HepG2 (cell line): ENCODE data around the gene UNC13D. TPM values are rescaled to one million over a fixed set of nuclear protein-coding genes. Genes with fewer than 3 reads are reported as not detected.

Experiments
- ATAC-seq: fragments of 200-7000 bp; cut with Tn5 transposase; 3 replicates; pipeline ENCODE4 v1.9.1; 2020; ENCODE audit warnings: mild to moderate bottlenecking, moderate library complexity
- BruUV-seq: library from RNA; stranded (reverse); fragments of 400-500 nt; replicated peaks from 2 replicates; lab custom pipeline; 2021; lab: Mats Ljungman, UMichigan
- CTCF ChIA-PET: fragments of 300-600 bp; formaldehyde crosslinking; extraction: SDS; loops from one replicate; lab custom pipeline; 2021; ENCODE audit warnings: low total read pairs, inconsistent platforms, low intra/inter-chr PET ratio; lab: Yijun Ruan, JAX
- POLR2A ChIA-PET: fragments of 350-600 bp; sonication (Branson Sonifier 250); formaldehyde crosslinking; loops from one replicate; lab custom pipeline; 2020; ENCODE audit warnings: antibody characterized with exemption, inconsistent platforms; lab: Yijun Ruan, JAX
- DNase-seq: peaks from one replicate; pipeline ENCODE4 v3.0.0-alpha.2; 2015; ENCODE audit warnings: low spot score
- FAIRE-seq: peaks from 3 replicates; lab custom pipeline; 2011; peaks lifted over from hg19 to GRCh38; lab: Jason Lieb, UNC
- H2AFZ ChIP-seq: one replicate; pipeline ENCODE4 v1.6.1; 2011; ENCODE audit warnings: low read length, inconsistent platforms
- H3K27ac ChIP-seq: fragments of 300-600 bp; 3 replicates; pipeline ENCODE4 v1.8.0; 2011; ENCODE audit warnings: mixed run types, mild to moderate bottlenecking, mixed read lengths, low read length, inconsistent platforms; ENCODE audit not compliant: insufficient read depth; ENCODE audit errors: extremely low read length
- H3K27me3 ChIP-seq, 2 experiments: fragments of 200-600 bp in 1 of 2; 2 replicates in 1 of 2; 3 replicates in 1 of 2; pipeline versions ENCODE4 v1.6.0 to v1.8.0; 2011; ENCODE audit warnings: low read length in 2 of 2, mild to moderate bottlenecking in 2 of 2, moderate library complexity in 2 of 2, inconsistent platforms in 1 of 2; ENCODE audit not compliant: insufficient read depth in 2 of 2, control insufficient read depth in 1 of 2
- H3K36me3 ChIP-seq, 2 experiments: fragments of 200-600 bp in 1 of 2; replicated peaks in 1 of 2; 2 replicates in 1 of 2; 3 replicates in 1 of 2; pipeline versions ENCODE4 v1.5.1 to v1.8.0; 2011; ENCODE audit warnings: low read length in 2 of 2, inconsistent platforms in 1 of 2; ENCODE audit not compliant: insufficient read depth in 2 of 2, control insufficient read depth in 1 of 2
- H3K4me1 ChIP-seq: 2 replicates; pipeline ENCODE4 v1.5.1; 2012; ENCODE audit warnings: low read length, inconsistent platforms; ENCODE audit not compliant: insufficient read depth
- H3K4me2 ChIP-seq: 2 replicates; pipeline ENCODE4 v1.6.0; 2011; ENCODE audit warnings: low read depth, low read length, inconsistent platforms
- H3K4me3 ChIP-seq, 3 experiments: fragments of 200-600 bp in 1 of 3; sonication (generic), shearing (Covaris generic) in 1 of 3; replicated peaks in 1 of 3; 2 replicates each; pipeline ENCODE4 v1.5.1; 2011 to 2016; ENCODE audit warnings: low read length in 3 of 3, inconsistent platforms in 2 of 3, low read depth in 2 of 3, mild to moderate bottlenecking in 2 of 3, control low read depth in 1 of 3, mixed read lengths in 1 of 3; ENCODE audit not compliant: insufficient read depth in 1 of 3
- H3K79me2 ChIP-seq: one replicate; pipeline ENCODE4 v1.6.1; 2011; ENCODE audit warnings: low read length, inconsistent platforms; ENCODE audit not compliant: insufficient read depth
- H3K9ac ChIP-seq: 2 replicates; pipeline ENCODE4 v1.6.0; 2011; ENCODE audit warnings: mild to moderate bottlenecking, low read depth, low read length, inconsistent platforms; ENCODE audit not compliant: insufficient read depth
- H3K9me3 ChIP-seq: 2 replicates; pipeline ENCODE4 v1.5.1; 2012; ENCODE audit warnings: mild to moderate bottlenecking, low read length
- H4K20me1 ChIP-seq: 2 replicates; pipeline ENCODE4 v1.6.0; 2011; ENCODE audit warnings: inconsistent platforms, mild to moderate bottlenecking, low read length, moderate library complexity; ENCODE audit not compliant: insufficient read depth
- CHD4 ChIP-seq: fragments of 200-600 bp; sonication (generic); IDR thresholded peaks from 2 replicates; pipeline ENCODE4 v1.7.0; 2017; ENCODE audit warnings: mild to moderate bottlenecking, low read length, borderline replicate concordance
- MYC ChIP-seq: sonication (generic); formaldehyde crosslinking; IDR thresholded peaks from 2 replicates; pipeline ENCODE4 v1.9.0; 2021; ENCODE audit warnings: missing genetic modification reagents, borderline replicate concordance
- NFKB2 ChIP-seq: sonication (generic); formaldehyde crosslinking; IDR thresholded peaks from 2 replicates; pipeline ENCODE4 v1.4.0; 2020; ENCODE audit warnings: missing genetic modification reagents, borderline replicate concordance
- ZNF501 ChIP-seq: sonication (generic); formaldehyde crosslinking; IDR thresholded peaks from 2 replicates; pipeline ENCODE4 v1.5.1; 2020; ENCODE audit warnings: mild to moderate bottlenecking, moderate library complexity, missing genetic modification reagents
- ZNF558 ChIP-seq: sonication (generic); formaldehyde crosslinking; IDR thresholded peaks from 2 replicates; pipeline ENCODE4 v1.9.0; 2022; ENCODE audit warnings: mild to moderate bottlenecking, missing genetic modification reagents, borderline replicate concordance
- WGBS: methylation state at CpG from one replicate; pipeline ENCODE4 v1.1.6; 2017; ENCODE audit warnings: low lambda C conversion rate; 5-methylcytosine and 5-hydroxymethylcytosine counted together
- in situ Hi-C: cut with HindIII; loops from 2 replicates; pipeline ENCODE4 v1.10.0; 2017; ENCODE audit warnings: low pct_unique_long_range_greater_than_20kb; ENCODE audit not compliant: extremely low pct_ligation_motif_present
- intact Hi-C: fragments of 100-400 bp; cut with micrococcal nuclease; formaldehyde crosslinking; loops from one replicate; pipeline ENCODE4 v1.10.0; 2022; ENCODE audit not compliant: unreplicated experiment
- polyA plus RNA-seq, 8 experiments: library from polyadenylated mRNA; depleted of rRNA in 3 of 8; stranded (reverse) in 7 of 8; unstranded in 1 of 8; fragments of >200 nt; fragmentation: Illumina TruSeq in 4 of 8; extraction: Trizol in 4 of 8; gene quantifications; 2 replicates each; pipeline versions ENCODE4 v1.2.1 to v1.2.3, GENCODE V29; 2011 to 2016; ENCODE audit warnings: low read depth in 4 of 8, missing spikeins in 1 of 8, mixed read lengths in 1 of 8; ENCODE audit not compliant: insufficient read depth in 1 of 8
- total RNA-seq, 5 experiments: library from RNA; depleted of rRNA; stranded (reverse); fragments of >200 nt; fragmentation: Illumina TruSeq; extraction: Trizol; gene quantifications; 2 replicates each; pipeline ENCODE4 v1.2.3, GENCODE V29; 2016; ENCODE audit warnings: low read depth in 1 of 5
- TF ChIP-seq, protein P1 (sequence below): sonication (generic); formaldehyde crosslinking; IDR thresholded peaks from 2 replicates; pipeline ENCODE4 v1.8.0; 2022; ENCODE audit warnings: mild to moderate bottlenecking, missing genetic modification reagents

Gene UNC13D
- total and polyA plus RNA-seq, 2 of the 13 experiments (the other 11 are each of a cell fraction or from before 2014, with no cell fraction given) = 29.7 to 42.7 TPM

DNA sequence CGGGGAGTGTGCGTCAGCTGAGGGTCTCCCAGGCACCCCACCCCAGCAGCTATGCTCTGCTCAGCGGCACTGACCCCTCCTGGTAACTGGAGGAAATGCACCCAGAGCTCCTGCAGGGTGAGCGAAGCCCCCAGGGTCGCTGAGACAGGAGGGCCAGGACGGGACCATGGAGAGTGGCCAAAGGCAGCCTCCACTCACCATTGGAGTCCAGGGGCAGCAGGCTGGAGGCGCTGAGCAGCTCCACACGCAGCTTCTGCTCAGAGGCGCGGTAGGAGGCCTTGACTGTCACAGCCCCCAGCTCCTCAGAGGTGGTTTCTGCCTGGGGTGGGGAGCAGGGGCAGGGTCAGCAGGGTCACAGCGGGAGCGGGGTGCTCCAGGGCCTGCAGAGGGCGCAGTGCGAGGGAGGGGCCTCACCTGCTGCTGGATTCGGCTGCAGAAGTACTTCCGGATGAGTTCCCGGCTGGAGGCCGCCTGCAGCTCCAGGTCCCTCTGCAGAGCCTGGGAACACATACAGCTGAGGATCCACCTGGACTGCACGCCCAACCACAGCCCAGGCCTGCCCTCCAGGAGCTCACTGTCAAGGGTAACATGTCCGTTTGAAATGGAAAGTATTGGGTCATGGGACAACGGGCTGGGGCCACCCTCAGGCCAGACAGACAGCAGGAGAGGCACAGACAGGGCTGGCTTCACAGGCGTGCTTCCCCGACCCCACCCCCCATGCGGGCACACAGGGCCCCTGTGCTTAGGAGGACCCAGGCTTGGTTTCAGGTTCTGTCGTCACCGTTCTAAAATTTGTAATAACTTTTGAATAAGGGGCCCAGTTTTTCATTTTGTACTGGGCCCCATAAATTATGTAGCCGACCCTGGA lies 13.8 kb downstream of the UNC13D start (continued):
- no peak; the same call in 1 of the 2 replicates for TF ChIP-seq MYC (CRISPR knock-in tag)

DNA sequence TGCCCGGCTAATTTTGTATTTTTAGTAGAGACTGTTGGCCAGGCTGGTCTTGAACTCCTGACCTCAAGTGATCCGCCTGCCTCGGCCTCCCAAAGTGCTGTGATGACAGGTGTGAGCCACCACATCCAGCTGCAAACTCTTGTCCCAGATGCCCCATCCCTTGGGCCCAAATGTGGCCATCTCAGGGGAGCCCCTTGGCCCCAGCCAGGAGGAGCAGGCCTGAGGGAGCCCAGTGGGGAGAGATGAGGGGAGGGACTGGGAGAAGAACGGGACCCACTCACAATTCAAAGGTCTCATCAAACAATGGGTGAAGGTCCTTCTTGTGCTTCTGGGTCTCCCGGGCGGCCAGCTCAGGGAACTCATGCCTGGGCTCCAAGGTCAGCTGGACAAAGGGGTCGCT lies 14.5 kb downstream of the UNC13D start:
- ATAC-seq (no peak), FAIRE-seq (no peak), DNase-seq (no peak)
- H3K36me3 ChIP-seq = peaks cover 16 to 34% of the 10 kb centered on the region in 2 experiments; a peak in 4 of 5 replicates
- in situ Hi-C loops = no loop called here
- ChIA-PET CTCF (interaction anchor here (0.9 kb wide), 1 partner anchor 19 kb away, joined by 3 read pairs; no protein-coding TSS in a partner anchor), POLR2A (interaction anchor here (1.1 to 8.0 kb wide), 7 partner anchors 11 to 56 kb away, joined by 3 to 88 read pairs (median 5); partner anchors contain the start of genes UNC13D and WBP2)
- no peak overlapping the region for H3K4me3 ChIP-seq
- H3K9me3 ChIP-seq = no peaks in the 10 kb centered on the region
- TF ChIP-seq NFKB2 (CRISPR knock-in tag) (0 out of 2 replicates have a peak, but pooled peaks have one; percentile 6), ZNF501 (0 out of 2 replicates have a peak, but pooled peaks have one; percentile 8), CHD4 (0 out of 2 replicates have a peak, but pooled peaks have one; percentile 31), ZNF558 (CRISPR knock-in tag) (0 out of 2 replicates have a peak, but pooled peaks have one; percentile 20)
- TF ChIP-seq, protein P1, sequence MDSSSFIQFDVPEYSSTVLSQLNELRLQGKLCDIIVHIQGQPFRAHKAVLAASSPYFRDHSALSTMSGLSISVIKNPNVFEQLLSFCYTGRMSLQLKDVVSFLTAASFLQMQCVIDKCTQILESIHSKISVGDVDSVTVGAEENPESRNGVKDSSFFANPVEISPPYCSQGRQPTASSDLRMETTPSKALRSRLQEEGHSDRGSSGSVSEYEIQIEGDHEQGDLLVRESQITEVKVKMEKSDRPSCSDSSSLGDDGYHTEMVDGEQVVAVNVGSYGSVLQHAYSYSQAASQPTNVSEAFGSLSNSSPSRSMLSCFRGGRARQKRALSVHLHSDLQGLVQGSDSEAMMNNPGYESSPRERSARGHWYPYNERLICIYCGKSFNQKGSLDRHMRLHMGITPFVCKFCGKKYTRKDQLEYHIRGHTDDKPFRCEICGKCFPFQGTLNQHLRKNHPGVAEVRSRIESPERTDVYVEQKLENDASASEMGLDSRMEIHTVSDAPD (CRISPR knock-in tag) = no peak
- H3K4me1 ChIP-seq = peaks cover 22% of the 10 kb centered on the region
- 92% methylated on average over 6 of the region's 7 CpGs for WGBS
- no peaks in the 10 kb centered on the region for H4K20me1 ChIP-seq
- no TSS peak for BruUV-seq
- intact Hi-C loops = loop anchor here (5.0 kb wide), 1 partner anchor 52 kb away; a partner anchor contains a TSS
- no peaks in the 10 kb centered on the region for H3K27me3 ChIP-seq
- H3K4me2 ChIP-seq = no peak overlapping the region
- no peak overlapping the region for H2AFZ ChIP-seq
- no peaks in the 10 kb centered on the region for H3K79me2 ChIP-seq
- H3K27ac ChIP-seq = no peak overlapping the region
- no peak overlapping the region for H3K9ac ChIP-seq
